Right ventricle myocardium superior (tissue), 1 donor: Measurements from ENCODE around the gene CD99. TPM values are rescaled to one million over a fixed set of nuclear protein-coding genes. Genes with fewer than 3 reads are reported as not detected.
"Not testable (repeated sequence)": the region's sequence is repeated elsewhere in the genome, so short reads cannot be mapped to it uniquely, and the experiment has no call there.

Experiments
- ATAC-seq: fragments of 200-7000 bp; cut with Tn5 transposase; one replicate; pipeline ENCODE4 v1.9.1; 2020; ENCODE audit warnings: mild to moderate bottlenecking; ENCODE audit not compliant: poor library complexity
- DNase-seq: peaks from one replicate; pipeline ENCODE4 v3.0.0-alpha.2; 2020
- intact Hi-C: fragments of 100-400 bp; cut with DNase I; formaldehyde crosslinking; loops from one replicate; pipeline ENCODE4 v1.11.2; 2022
- total RNA-seq: library from RNA; stranded (reverse); fragmentation: NEBNext Ultra II Directional; extraction: Animal tissue kit (Norgen Biotek cat#: 25700); gene quantifications from one replicate; pipeline ENCODE4 v1.2.1, GENCODE V29; 2021
- donor health status: DM: no; HTN: yes; CAD: no; lungs with severe emphysema.

Gene CD99
- total RNA-seq, 1 donor from 2014 or later: 310 TPM

GRCh38 chrX:2751874-2752300 is 60.8 kb downstream of the CD99 start, which contains the start of gene XG:
XG (plus strand) TSS chrX:2752040; CDS start chrX:2752275, 235 bp downstream.
- DNase-seq, intact Hi-C loops, ATAC-seq: not testable (repeated sequence)

DNA sequence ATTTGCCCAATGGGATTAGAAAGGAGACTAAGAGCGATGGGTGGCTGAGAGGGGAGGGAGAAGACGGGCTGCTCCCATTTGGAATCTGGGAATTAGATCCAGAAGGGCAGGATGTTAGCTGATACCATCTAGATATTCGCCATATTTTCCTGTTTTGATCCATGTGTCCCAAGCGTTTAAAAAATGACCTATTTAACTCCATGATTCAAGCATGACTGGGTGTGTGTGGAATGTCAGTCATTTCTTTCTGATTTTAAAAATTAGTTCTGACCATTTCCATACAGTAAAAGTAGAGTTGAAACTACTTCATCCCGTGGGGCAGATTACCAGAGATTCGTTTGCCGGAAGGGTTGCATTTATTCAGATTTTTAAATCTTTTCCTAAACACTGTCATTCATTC is 61.3 kb downstream of the CD99 start:
- intact Hi-C loops, ATAC-seq, DNase-seq: not testable (repeated sequence)

GRCh38 chrX:2755163-2755715 is 64.1 kb downstream of the CD99 start:
- ATAC-seq, DNase-seq, intact Hi-C loops: not testable (repeated sequence)

GRCh38 chrX:2756548-2756947 is 65.5 kb downstream of the CD99 start:
- intact Hi-C loops: no loop called here

GRCh38 chrX:2761246-2761645 is 70.2 kb downstream of the CD99 start:
- intact Hi-C loops: no loop called here

More at GRCh38 chrX:2756548-2756947, 65.5 kb downstream of the CD99 start:
- ATAC-seq (no peak), DNase-seq (no peak)

GRCh38 chrX:2762671-2763070 is 71.6 kb downstream of the CD99 start:
- DNase-seq, intact Hi-C loops, ATAC-seq: not testable (repeated sequence)

More at GRCh38 chrX:2761246-2761645, 70.2 kb downstream of the CD99 start:
- ATAC-seq (no peak), DNase-seq (no peak)

DNA sequence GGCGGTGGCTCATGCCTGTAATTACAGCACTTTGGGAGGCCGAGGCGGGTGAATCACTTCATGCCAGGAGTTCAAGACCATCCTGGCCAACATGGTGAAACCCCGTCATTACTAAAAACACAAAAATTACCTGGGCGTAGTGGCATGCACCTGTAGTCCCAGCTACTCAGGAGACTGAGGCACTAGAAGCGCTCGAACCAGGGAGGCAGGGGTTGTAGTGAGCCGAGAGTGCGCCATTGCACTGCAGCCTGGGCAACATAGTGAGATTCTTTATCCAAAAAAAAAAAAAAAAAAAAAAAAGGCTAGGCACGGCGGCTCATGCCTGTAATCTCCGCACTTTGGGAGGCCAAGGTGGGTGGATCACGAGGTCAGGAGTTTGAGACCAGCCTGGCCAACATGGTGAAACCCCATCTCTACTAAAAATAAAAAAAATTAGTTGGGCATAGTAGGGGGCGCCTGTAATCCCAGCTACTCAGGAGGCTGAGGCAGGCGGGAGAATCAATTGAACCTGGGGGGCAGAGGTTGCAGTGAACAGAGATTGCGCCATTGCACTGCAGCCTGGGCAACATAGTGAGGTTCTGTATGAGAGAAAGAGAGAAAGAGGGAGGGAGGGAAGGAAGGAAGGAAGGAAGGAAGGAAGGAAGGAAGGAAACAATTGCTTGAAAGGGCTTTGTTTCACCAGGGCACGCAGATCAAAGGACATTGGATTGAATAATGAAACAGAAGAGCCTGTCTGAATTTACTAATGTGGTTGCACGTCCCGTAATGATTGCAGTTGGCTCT is 73.9 kb downstream of the CD99 start:
- intact Hi-C loops, DNase-seq, ATAC-seq: not testable (repeated sequence)

GRCh38 chrX:2765549-2765830 is 74.4 kb downstream of the CD99 start:
- no peak for ATAC-seq
- intact Hi-C loops: no loop called here
- DNase-seq: no peak

DNA sequence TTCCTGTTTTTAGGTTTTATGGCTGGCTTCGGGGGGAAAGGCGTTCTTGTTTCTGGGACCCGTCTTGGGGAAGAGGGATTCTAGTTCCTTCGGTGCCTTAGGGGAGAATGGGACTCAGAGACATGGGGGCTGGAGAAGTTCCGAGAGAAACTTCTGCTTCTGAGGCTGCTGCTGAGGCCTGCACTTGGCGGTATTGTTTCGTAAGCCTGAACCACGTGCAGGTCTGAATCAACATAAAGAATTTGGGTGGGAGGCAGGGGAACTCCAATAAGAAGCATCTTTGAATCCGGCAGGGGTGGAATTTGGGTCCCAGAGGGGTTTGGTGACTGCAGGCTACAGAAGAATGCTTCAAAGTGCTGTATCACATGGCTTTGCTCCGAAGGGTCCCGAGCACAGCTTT is 75.8 kb downstream of the CD99 start:
- no peak for ATAC-seq
- no peak for DNase-seq
- intact Hi-C loops: no loop called here

GRCh38 chrX:2767631-2768455 is 76.7 kb downstream of the CD99 start:
- DNase-seq (peak; percentile 75), ATAC-seq (peak; percentile 92)
- intact Hi-C loops: no loop called here

GRCh38 chrX:2769615-2770014 is 78.5 kb downstream of the CD99 start:
- DNase-seq: no peak
- intact Hi-C loops: no loop called here
- ATAC-seq: no peak

DNA sequence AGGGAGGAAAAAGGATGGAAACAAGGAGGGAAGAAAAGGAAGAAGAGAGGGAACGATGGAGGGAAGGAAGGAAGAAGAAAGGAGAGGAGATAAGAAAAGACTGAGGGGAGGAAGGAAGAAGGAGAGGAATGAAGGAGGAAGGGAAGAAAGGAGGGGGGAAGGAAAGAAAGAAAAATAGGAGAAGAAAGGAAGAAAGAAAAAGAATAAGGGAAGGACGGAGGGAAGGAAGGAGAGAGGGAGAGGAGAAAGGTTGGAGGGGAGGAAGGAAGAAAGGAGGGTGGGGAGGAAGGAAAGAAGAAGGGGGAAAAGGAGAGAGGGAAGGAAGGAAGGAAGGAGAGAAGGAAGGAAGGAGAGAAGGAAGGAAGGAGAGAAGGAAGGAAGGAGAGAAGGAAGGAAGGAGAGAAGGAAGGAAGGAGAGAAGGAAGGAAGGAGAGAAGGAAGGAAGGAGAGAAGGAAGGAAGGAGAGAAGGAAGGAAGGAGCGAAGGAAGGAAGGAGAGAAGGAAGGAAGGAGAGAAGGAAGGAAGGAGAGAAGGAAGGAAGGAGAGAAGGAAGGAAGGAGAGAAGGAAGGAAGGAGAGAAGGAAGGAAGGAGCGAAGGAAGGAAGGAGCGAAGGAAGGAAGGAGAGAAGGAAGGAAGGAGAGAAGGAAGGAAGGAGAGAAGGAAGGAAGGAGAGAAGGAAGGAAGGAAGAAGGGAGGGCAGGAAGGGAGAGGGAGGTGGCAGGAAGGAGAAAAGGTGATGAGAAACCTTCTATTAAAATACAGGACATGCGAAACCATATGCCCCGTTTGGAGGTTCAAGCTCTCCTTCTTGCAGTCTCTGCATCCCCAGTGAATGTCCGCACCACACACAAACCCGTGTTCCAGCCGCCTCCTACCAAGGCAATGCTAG is 82.3 kb downstream of the CD99 start:
- ATAC-seq, intact Hi-C loops, DNase-seq: not testable (repeated sequence)

- ATAC-seq (no peak), DNase-seq (no peak)
- intact Hi-C loops: no loop called here
Measured at GRCh38 chrX:2774057-2774456, 83.0 kb downstream of the CD99 start.

DNA sequence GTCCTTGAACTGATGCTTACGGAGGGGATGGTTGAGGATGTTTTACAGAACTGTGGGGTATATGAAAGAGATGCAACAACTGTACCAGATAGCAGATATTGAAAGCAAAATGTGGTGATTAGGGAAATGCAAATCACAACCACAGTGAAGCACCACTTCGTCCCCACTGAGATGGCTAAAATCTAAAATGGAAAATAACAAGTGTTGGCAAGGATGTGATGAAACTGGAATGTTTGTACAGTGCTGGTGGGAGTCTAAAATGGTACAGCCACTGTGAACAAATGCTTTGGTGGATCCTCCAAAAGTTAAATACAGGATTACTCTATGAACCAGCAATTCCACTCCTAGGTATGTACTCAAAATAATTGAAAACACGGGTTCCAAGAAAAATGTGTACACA is 83.7 kb downstream of the CD99 start:
- no peak for ATAC-seq
- DNase-seq: no peak
- intact Hi-C loops: no loop called here

- intact Hi-C loops, DNase-seq, ATAC-seq: not testable (repeated sequence)
Measured at GRCh38 chrX:2780472-2781225, 89.6 kb downstream of the CD99 start.

DNA sequence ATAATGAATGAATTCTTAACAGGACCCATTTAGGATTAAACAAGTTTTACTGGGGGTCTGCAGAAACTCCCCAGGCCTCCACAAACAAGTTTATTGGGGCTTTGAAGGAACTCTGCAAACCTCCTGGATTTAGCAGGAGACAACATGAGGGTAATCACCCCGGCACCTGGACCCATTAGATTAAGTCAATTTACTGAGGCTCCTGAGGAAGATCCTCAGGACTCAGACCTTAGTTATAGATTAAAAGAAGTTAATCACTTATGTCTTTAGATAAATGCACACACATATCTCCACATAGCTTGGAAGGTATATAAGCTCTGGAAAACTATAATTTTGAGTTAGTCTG is 90.1 kb downstream of the CD99 start:
- no peak for ATAC-seq
- DNase-seq: no peak
- intact Hi-C loops: no loop called here

- no peak for DNase-seq
- ATAC-seq: no peak
- intact Hi-C loops: no loop called here
Measured at GRCh38 chrX:2781698-2782097, 90.6 kb downstream of the CD99 start.

GRCh38 chrX:2782171-2782570 is 91.1 kb downstream of the CD99 start:
- no peak for ATAC-seq
- intact Hi-C loops: no loop called here
- no peak for DNase-seq
